Smooth muscle cell (in vitro differentiated cells): ENCODE data around the gene KRTAP4-9. TPM values are rescaled to one million over a fixed set of nuclear protein-coding genes. Genes with fewer than 3 reads are reported as not detected.

Source experiments
- DNase-seq: peaks from one replicate; lab custom pipeline; 2025; ENCODE audit not compliant: unreplicated experiment; lab: John Stamatoyannopoulos, UW
- H2AFZ ChIP-seq: fragments of 200-600 bp; sonication (generic); 2 replicates; pipeline ENCODE4 v1.6.0; 2016; ENCODE audit warnings: antibody characterized with exemption, low read depth, mild to moderate bottlenecking
- H3F3A ChIP-seq: fragments of 200-600 bp; sonication (generic); 2 replicates; pipeline ENCODE4 v1.6.0; 2017; ENCODE audit warnings: antibody characterized with exemption, low read depth
- H3K27ac ChIP-seq: fragments of 200-600 bp; sonication (generic); 2 replicates; pipeline ENCODE4 v1.5.1; 2016; ENCODE audit warnings: low read depth, mild to moderate bottlenecking
- H3K27me3 ChIP-seq: fragments of 200-600 bp; sonication (generic); 2 replicates; pipeline ENCODE4 v1.6.1; 2016; ENCODE audit warnings: low read depth, mild to moderate bottlenecking
- H3K36me3 ChIP-seq: fragments of 200-600 bp; sonication (generic); 2 replicates; pipeline ENCODE4 v1.5.1; 2016; ENCODE audit warnings: low read depth
- H3K4me1 ChIP-seq: fragments of 200-600 bp; sonication (generic); 2 replicates; pipeline ENCODE4 v1.5.1; 2016; ENCODE audit warnings: low read depth
- H3K4me2 ChIP-seq: fragments of 200-600 bp; sonication (generic); 2 replicates; pipeline ENCODE4 v1.6.0; 2016; ENCODE audit warnings: mild to moderate bottlenecking
- H3K4me3 ChIP-seq: fragments of 200-600 bp; sonication (generic); 2 replicates; pipeline ENCODE4 v1.5.1; 2016; ENCODE audit warnings: mild to moderate bottlenecking
- H3K79me2 ChIP-seq: fragments of 200-600 bp; sonication (generic); 2 replicates; pipeline ENCODE4 v1.6.0; 2016; ENCODE audit warnings: low read depth, mild to moderate bottlenecking
- H3K9ac ChIP-seq: fragments of 200-600 bp; sonication (generic); 2 replicates; pipeline ENCODE4 v1.6.0; 2016; ENCODE audit warnings: low read depth
- H3K9me3 ChIP-seq: fragments of 200-600 bp; sonication (generic); replicated peaks from 2 replicates; pipeline ENCODE4 v1.5.1; 2016; ENCODE audit warnings: low read depth
- H4K20me1 ChIP-seq: fragments of 200-600 bp; sonication (generic); 2 replicates; pipeline ENCODE4 v1.6.0; 2016; ENCODE audit warnings: low read depth
- CTCF ChIP-seq: fragments of 200-600 bp; sonication (generic); IDR thresholded peaks from 2 replicates; pipeline ENCODE4 v1.5.1; 2017; ENCODE audit warnings: borderline replicate concordance, mild to moderate bottlenecking, antibody characterized with exemption; ENCODE audit not compliant: insufficient read depth, poor library complexity, severe bottlenecking
- WGBS: methylation state at CpG from one replicate; pipeline ENCODE4 v1.1.7; 2016; ENCODE audit warnings: low lambda C conversion rate; 5-methylcytosine and 5-hydroxymethylcytosine counted together
- polyA plus RNA-seq: library from polyadenylated mRNA; unstranded; fragments of >200 nt; fragmentation: Nextera tagmentation; extraction: Ambion mirVana; gene quantifications from 2 replicates; pipeline ENCODE4 v1.2.1, GENCODE V29; 2016
- total RNA-seq: library from RNA; depleted of rRNA; stranded (reverse); fragments of >200 nt; gene quantifications from 2 replicates; pipeline ENCODE4 v1.2.3, GENCODE V29; 2014

Gene KRTAP4-9
- total and polyA plus RNA-seq, 2 experiments from 2014 or later = not detected

- 94% methylated on average over 2 of the region's 2 CpGs for WGBS
- no peaks in the 10 kb centered on the region for H3F3A ChIP-seq
- H3K27ac ChIP-seq = no peak overlapping the region
- no peaks in the 10 kb centered on the region for H3K79me2 ChIP-seq
- no peaks in the 10 kb centered on the region for H3K4me1 ChIP-seq
- no peak overlapping the region for H3K4me3 ChIP-seq
- H3K9me3 ChIP-seq = no peaks in the 10 kb centered on the region
- H3K9ac ChIP-seq = no peak overlapping the region
- no peak overlapping the region for H2AFZ ChIP-seq
- DNase-seq = no peak
- no peak for TF ChIP-seq CTCF
- no peaks in the 10 kb centered on the region for H3K36me3 ChIP-seq
- no peaks in the 10 kb centered on the region for H3K27me3 ChIP-seq
- no peak overlapping the region for H3K4me2 ChIP-seq
- no peaks in the 10 kb centered on the region for H4K20me1 ChIP-seq
Observed at GRCh38 chr17:41125064-41125463, 19.9 kb downstream of the KRTAP4-9 start.

DNA sequence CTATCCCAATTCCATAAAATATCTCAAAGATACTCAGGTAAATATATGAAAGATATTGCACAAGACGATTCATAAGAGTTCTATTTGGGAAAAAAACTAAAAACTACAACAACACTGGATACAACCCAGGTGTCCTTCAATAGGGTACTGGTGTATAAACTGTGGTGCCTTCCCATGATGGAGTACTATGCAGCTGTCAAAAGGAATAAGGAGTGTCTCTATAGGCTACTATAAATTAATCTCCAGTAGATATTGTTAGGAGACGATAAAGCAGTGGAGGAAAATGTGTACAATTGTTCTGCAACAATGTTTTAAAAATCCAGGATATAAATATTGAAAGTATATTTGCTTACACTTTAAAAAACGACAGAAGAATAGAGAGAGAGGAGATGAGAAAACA is 21.2 kb downstream of the KRTAP4-9 start:
- H3K4me3 ChIP-seq = no peak overlapping the region
- no peak overlapping the region for H3K9ac ChIP-seq
- no peaks in the 10 kb centered on the region for H3K79me2 ChIP-seq
- no peak for DNase-seq
- no peak overlapping the region for H3K4me2 ChIP-seq
- H4K20me1 ChIP-seq = no peaks in the 10 kb centered on the region
- no peaks in the 10 kb centered on the region for H3K27me3 ChIP-seq
- H3F3A ChIP-seq = no peaks in the 10 kb centered on the region
- no peak for TF ChIP-seq CTCF
- H3K9me3 ChIP-seq = no peaks in the 10 kb centered on the region
- H3K36me3 ChIP-seq = no peaks in the 10 kb centered on the region
- H3K27ac ChIP-seq = no peak overlapping the region
- WGBS = 87% methylated on average over 3 of the region's 3 CpGs
- H3K4me1 ChIP-seq = no peaks in the 10 kb centered on the region
- H2AFZ ChIP-seq = no peak overlapping the region

DNA sequence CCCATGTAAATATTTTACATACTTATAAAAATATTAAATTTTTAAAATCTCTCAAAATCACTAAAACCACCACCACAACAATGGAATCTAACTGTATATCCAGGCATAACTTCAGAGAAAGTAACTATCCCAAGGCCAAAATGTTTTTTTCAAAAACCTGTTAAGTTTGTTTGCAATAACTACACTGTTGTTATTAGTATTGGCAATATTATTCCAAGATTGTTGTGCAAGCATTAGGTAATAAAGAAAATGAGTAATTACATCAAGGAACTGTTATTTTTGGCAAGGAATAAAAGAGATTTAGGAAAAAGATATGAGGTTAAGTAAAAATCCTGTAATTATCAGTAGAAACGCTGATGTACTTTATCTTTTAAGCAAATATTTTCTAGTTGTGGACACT is 22.2 kb downstream of the KRTAP4-9 start:
- H3K4me2 ChIP-seq = no peak overlapping the region
- H3K79me2 ChIP-seq = no peaks in the 10 kb centered on the region
- no peak for TF ChIP-seq CTCF
- DNase-seq = no peak
- no peak overlapping the region for H3K4me3 ChIP-seq
- H3K27ac ChIP-seq = no peak overlapping the region
- no peak overlapping the region for H3K9ac ChIP-seq
- no peaks in the 10 kb centered on the region for H3F3A ChIP-seq
- H3K27me3 ChIP-seq = no peaks in the 10 kb centered on the region
- no peaks in the 10 kb centered on the region for H3K4me1 ChIP-seq
- 97% methylated on average over 1 of the region's 1 CpG for whole genome bisulfite sequencing
- no peaks in the 10 kb centered on the region for H4K20me1 ChIP-seq
- no peaks in the 10 kb centered on the region for H3K36me3 ChIP-seq
- H3K9me3 ChIP-seq = no peaks in the 10 kb centered on the region
- no peak overlapping the region for H2AFZ ChIP-seq

DNA sequence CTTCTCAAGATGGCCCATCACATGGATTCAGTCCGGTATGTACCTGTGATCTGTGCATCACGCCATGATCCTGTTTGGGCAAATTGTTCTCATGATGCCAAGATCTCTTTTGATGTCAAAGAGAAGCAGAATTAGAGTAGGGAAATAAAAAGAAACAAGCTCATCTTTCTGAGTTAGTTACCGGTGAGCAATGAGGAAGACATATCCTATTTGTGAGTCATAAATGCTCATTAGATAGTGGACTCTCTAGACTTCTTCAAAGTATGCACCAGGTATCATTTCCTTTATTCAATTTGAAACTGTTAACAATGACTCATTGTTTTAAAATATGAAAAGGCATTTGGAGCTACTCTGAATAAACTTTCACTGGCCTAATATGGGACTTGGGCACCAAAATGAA is 26.8 kb downstream of the KRTAP4-9 start:
- Histone ChIP-seq H3K79me2 (no peaks in the 10 kb centered on the region), H3K27ac (peak overlapping the region; percentile 53), H3K4me2 (no peak overlapping the region), H3K9ac (no peak overlapping the region), H3F3A (no peaks in the 10 kb centered on the region), H3K36me3 (no peaks in the 10 kb centered on the region), H3K4me3 (no peak overlapping the region), H3K27me3 (no peaks in the 10 kb centered on the region), H3K4me1 (no peaks in the 10 kb centered on the region), H3K9me3 (peaks cover 2% of the 10 kb centered on the region), H4K20me1 (no peaks in the 10 kb centered on the region), H2AFZ (no peak overlapping the region)
- 68% methylated on average over 3 of the region's 3 CpGs for WGBS
- TF ChIP-seq CTCF = no peak
- DNase-seq = no peak
